ENCODE results near the gene ZNF493. TPM values are rescaled to one million over a fixed set of nuclear protein-coding genes. Genes with fewer than 3 reads are reported as not detected.

Gene ZNF493
- total RNA-seq, 2 experiments from 2014 or later, result 15.7 to 17.5 TPM

DNA sequence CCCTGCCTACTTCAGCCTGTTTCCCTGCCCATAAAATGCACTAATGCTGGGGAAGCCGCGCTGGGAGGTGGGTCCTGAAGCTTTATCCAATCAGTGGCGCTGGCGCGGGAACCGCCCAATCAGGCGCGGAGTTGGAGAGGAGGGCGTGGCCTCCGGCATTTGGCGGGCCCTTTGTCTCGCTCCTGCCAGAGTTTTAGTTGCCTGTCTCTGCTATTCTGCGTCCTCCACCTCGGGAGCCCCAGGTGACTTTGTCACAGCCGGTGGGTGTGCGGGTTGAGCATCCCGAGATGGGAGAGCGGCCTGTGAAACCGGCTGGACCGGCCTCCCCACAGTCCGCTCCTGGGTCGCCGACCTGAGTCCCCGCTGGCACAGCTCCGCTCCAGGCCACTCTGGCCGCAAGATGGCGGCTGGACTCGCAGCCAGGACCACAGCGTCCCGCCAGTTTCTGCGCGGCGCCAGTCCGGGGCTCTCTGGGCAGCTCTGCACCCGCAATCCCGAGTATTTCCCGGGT, 77.8 kb downstream of the ZNF493 start:
- H3K27me3 Mint-ChIP-seq, result no peaks in the 10 kb centered on the region
- H3K9me3 Mint-ChIP-seq, result peaks cover 11% of the 10 kb centered on the region
- H3K27ac Mint-ChIP-seq, result no peak overlapping the region
- CTCF ChIA-PET, result no interaction called here
- no peaks in the 10 kb centered on the region for H3K36me3 Mint-ChIP-seq (ENCODE audit: low read depth)
- H3K4me1 Mint-ChIP-seq, result peaks cover 1% of the 10 kb centered on the region
- POLR2A ChIA-PET, result interaction anchor here (1.0 to 3.7 kb wide), 6 partner anchors 11 to 1307 kb away, joined by 3 to 18 read pairs (median 6); partner anchors contain the start of genes ZNF429, ZNF43, ZNF486 and ZNF493
- H3K4me3 Mint-ChIP-seq, result peak overlapping the region; percentile 63
- peak; percentile 72 for DNase-seq

Other genes with a start within 250 kb of the ZNF493 start
- 10 to 100 TPM; 14.8 to 16.7 TPM for gene ZNF708, start 67.7 kb upstream of the ZNF493 start, total RNA-seq
- 10 to 100 TPM; 10.5 to 11.2 TPM for gene ZNF738, start 38.1 kb upstream of the ZNF493 start, total RNA-seq
- gene ZNF429, start 108.5 kb downstream of the ZNF493 start, total RNA-seq, result 1 to 10 TPM; 8.0 to 8.3 TPM

Data from activated CD4-positive, alpha-beta memory T cell treated with anti-CD3 and anti-CD28 coated beads, Interleukin-2, amount 10 ng/mL, durations not matched to agents 7 days and 5 days (primary cell).